Activated CD4-positive, alpha-beta T cell treated with anti-CD3 and anti-CD28 coated beads for 36 hours (primary cell): Measurements from ENCODE around the gene CEBPG. TPM values are rescaled to one million over a fixed set of nuclear protein-coding genes. Genes with fewer than 3 reads are reported as not detected.
A peak's percentile ranks its signal among the peaks of the same experiment; 100 is the strongest.

ENCODE experiments used
- ATAC-seq: fragments of 200-7000 bp; cut with Tn5 transposase; one replicate; pipeline ENCODE4 v1.10.0; 2021; ENCODE audit warnings: mild to moderate bottlenecking, moderate library complexity
- CTCF ChIA-PET: fragments of 350-600 bp; sonication (Branson Sonifier 250); formaldehyde crosslinking; loops from one replicate; lab custom pipeline; 2021; ENCODE audit warnings: antibody characterized with exemption; lab: Charles Lee
- POLR2A ChIA-PET: fragments of 350-600 bp; sonication (Branson Sonifier 250); formaldehyde crosslinking; loops from one replicate; lab custom pipeline; 2021; ENCODE audit warnings: antibody characterized with exemption, inconsistent platforms; lab: Charles Lee
- DNase-seq: peaks from one replicate; pipeline ENCODE4 v3.0.0-alpha.2; 2020
- H3K27ac Mint-ChIP-seq: one replicate; pipeline ENCODE4 v1.8.0; 2021; ENCODE audit warnings: mixed read lengths
- H3K27me3 Mint-ChIP-seq: one replicate; pipeline ENCODE4 v1.8.0; 2021; ENCODE audit warnings: mixed read lengths
- H3K36me3 Mint-ChIP-seq: one replicate; pipeline ENCODE4 v1.8.0; 2021; ENCODE audit warnings: low read depth, mixed read lengths
- H3K4me1 Mint-ChIP-seq: one replicate; pipeline ENCODE4 v1.8.0; 2021; ENCODE audit warnings: mixed read lengths
- H3K4me3 Mint-ChIP-seq: one replicate; pipeline ENCODE4 v1.8.0; 2021; ENCODE audit warnings: mild to moderate bottlenecking, moderate library complexity, mixed read lengths
- H3K9me3 Mint-ChIP-seq: one replicate; pipeline ENCODE4 v1.8.0; 2021; ENCODE audit warnings: low read depth, mixed read lengths
- intact Hi-C, 2 experiments: fragments of 100-400 bp; cut with DNase I in 1 of 2; cut with micrococcal nuclease in 1 of 2; formaldehyde crosslinking; loops; one replicate each; pipeline versions ENCODE4 v1.14.2 to v1.15.1; 2022 to 2024; cut with DNase I, micrococcal nuclease
- total RNA-seq, 2 experiments: library from RNA; stranded (reverse); gene quantifications; one replicate each; pipeline ENCODE4 v1.2.3, GENCODE V29; 2021

The CEBPG gene
- total RNA-seq, 2 experiments from 2014 or later, result 25.9 to 29.6 TPM

DNA sequence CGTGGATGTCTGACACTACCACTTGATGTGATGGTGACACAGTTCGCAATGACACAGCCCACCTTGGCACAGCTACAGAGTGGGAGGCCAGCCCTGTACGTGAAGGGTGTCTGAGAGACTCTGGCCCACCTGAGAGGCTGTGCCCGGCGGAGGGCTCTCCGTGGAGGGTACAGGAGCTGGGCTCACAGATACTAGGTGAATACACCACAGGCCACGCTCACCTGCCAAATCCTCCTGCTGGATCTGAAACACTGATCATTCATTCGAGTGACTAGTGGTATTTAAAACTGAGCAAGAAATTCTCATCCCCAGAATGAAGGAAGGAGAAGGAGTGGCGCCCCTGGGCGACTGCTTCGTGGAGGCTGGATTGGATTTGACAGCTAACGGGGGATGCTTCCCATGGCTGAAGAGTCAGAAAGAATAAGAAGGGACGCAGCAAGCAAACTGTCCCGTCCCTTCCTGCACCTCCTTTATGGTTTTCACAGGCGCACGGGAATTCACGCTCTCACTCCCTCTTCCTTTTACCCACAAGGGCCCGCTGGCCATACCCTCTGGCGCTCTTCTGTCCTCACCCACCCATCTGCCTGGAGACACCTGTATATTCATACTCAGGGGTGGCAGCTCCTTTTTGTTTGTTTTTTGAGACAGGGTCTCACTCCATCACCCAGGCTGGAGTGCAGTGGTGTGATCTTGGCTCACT, 25.0 kb downstream of the CEBPG start:
- CTCF ChIA-PET, result interaction anchor here (0.6 to 1.4 kb wide), 4 partner anchors 8 to 174 kb away, joined by 3 to 5 read pairs (median 4); no protein-coding TSS in a partner anchor
- POLR2A ChIA-PET, result interaction anchor here (0.5 kb wide), 1 partner anchor 14 kb away, joined by 7 read pairs; no protein-coding TSS in a partner anchor
- intact Hi-C loops, result no loop called here

DNA sequence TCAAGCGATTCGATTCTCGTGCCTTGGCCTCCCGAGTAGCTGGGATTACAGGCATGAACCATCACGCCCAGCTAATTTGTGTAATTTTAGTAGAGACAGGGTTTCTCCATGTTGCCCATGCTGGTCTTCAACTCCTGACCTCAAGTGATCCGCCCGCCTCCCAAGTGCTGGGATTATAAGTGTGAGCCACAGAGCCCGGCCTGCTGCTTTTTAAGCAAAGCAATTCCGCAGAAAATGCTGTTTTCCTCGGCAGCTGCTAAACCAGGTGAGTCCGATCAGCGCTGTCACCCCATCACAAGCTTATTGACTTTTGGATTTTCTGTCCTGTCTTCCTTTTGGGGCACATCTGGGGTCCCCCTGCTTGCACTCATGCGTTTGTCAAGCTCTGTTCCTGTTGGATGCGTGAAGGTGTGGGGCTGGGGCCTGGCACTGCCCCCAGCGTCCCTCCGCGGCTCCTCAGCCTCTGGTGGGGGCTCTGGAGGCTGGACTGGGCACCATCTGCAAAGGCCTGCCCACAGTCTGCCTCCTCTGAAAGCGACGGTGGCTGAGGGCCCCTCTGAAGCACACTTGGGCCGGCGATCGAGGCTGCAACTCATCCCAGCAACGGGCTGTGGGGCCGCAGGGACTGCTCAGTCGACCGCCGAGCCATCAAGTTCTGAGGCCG, 25.7 kb downstream of the CEBPG start:
- Mint-ChIP-seq H3K4me1 (no peaks in the 10 kb centered on the region), H3K27ac (no peak overlapping the region), H3K4me3 (no peak overlapping the region), H3K9me3 (no peaks in the 10 kb centered on the region), H3K27me3 (no peaks in the 10 kb centered on the region), H3K36me3 (no peaks in the 10 kb centered on the region)
- intact Hi-C loops, result no loop called here
- ChIA-PET POLR2A (interaction anchor here (0.5 kb wide), 1 partner anchor 15 kb away, joined by 7 read pairs; no protein-coding TSS in a partner anchor), CTCF (interaction anchor here (1.1 to 1.3 kb wide), 2 partner anchors 17 kb away, joined by 3 to 4 read pairs; no protein-coding TSS in a partner anchor)
- ATAC-seq (no peak), DNase-seq (no peak)

More for the DNA sequence above, 25.0 kb downstream of the CEBPG start:
- no peaks in the 10 kb centered on the region for H3K27me3 Mint-ChIP-seq
- no peaks in the 10 kb centered on the region for H3K4me1 Mint-ChIP-seq
- no peak for DNase-seq
- no peaks in the 10 kb centered on the region for H3K9me3 Mint-ChIP-seq
- no peak for ATAC-seq
- H3K27ac Mint-ChIP-seq, result no peak overlapping the region
- H3K36me3 Mint-ChIP-seq, result no peaks in the 10 kb centered on the region
- no peak overlapping the region for H3K4me3 Mint-ChIP-seq

DNA sequence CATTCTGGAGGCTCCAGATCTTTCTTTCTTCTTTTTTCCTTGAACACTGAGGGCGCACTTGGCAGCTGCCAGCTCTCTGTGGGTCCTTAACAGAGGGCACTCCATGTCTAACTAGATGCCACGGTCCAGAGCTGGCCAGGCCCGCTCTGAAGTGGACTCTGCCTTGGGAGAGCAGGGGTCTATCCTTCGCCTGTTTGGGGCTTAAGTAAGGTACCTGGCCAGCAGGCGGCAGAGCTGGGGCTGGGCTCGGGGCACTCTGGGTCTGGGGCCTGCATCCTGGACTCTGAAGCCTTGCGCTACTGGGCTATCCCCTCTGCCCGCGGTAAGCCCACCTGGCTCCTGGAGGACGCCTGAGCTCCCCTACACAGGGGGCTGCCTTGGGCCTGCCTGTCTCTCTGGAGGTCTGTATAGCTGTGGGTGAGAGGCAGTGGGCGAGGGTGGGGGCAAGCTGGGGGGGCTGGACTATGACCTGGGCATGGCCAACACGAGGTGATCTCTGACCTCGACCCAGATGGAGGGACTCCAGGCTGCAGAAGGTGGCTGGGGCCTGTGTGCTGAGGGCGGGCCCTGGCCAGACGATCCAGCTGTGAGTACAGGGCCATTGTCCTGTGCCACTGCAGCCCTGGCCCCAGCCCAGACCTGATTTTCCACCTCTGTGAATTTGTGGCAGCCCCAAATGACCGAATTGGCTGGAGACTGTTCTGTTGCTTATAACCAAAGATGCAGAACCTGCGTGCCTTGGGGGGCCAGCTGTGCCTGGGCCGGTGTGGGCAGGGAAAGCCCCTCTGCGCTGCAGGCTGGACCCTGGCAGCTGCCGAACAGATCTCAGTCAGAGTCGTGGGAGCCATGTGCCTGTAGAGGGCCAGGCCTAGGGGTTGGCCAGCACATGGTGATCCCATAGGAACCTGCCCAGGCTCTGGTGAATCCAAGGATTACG, 26.5 kb downstream of the CEBPG start:
- H3K27ac Mint-ChIP-seq, result no peak overlapping the region
- no peaks in the 10 kb centered on the region for H3K9me3 Mint-ChIP-seq
- POLR2A ChIA-PET, result no interaction called here
- no peaks in the 10 kb centered on the region for H3K27me3 Mint-ChIP-seq
- no peak for DNase-seq
- no peaks in the 10 kb centered on the region for H3K36me3 Mint-ChIP-seq
- no peak overlapping the region for H3K4me3 Mint-ChIP-seq
- intact Hi-C loops, result loop anchor here in 1 of 2 experiments (10.0 kb wide), 1 partner anchor 255 kb away; no protein-coding TSS in a partner anchor
- no peak for ATAC-seq
- no peaks in the 10 kb centered on the region for H3K4me1 Mint-ChIP-seq
- CTCF ChIA-PET, result interaction anchor here (1.1 kb wide), 1 partner anchor 16 kb away, joined by 3 read pairs; no protein-coding TSS in a partner anchor

DNA sequence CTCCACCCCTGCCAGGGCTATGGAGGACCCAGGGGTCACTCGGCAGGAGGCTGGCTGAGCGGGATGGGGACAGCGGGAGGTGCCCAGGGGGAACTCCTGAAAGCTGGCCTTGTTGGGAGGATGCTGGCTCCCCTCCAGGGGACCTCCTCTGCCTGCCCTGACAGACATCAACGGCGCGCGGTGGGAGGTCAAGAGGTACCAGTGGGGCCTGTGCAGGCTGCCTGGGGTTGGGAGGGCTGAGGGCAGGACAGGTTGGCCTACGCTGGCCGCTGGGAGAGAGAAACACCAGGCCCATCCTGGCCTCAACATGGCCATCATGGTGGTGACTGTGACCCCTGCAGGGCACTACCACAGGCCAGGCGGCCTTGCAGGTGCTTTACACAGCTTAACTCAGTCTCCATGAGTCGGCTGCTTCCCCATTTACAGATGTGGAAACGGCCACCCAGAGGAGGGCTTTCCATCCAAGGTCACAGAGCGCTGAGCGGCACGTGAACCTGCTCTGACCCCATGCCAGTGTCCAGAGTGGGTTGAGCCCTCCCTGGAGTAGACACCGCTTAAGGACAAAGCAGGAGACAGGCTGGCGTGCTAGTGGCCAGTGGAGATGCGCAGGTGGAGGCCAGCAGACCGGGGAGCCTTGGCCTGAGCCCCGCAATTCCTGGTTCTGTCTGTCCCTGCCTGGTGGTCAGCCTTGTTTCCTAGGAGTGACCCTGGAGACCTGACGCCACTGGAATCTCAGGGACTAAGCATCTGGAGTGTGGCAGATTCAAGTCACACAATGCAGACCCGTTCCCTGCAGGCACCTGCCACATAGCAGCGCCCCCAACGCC, 27.6 kb downstream of the CEBPG start:
- CTCF ChIA-PET, result no interaction called here

GRCh38 chr19:33401683-33402420, 28.3 kb downstream of the CEBPG start:
- Mint-ChIP-seq H3K4me3 (no peak overlapping the region), H3K27me3 (no peaks in the 10 kb centered on the region), H3K27ac (no peak overlapping the region), H3K4me1 (no peaks in the 10 kb centered on the region), H3K9me3 (no peaks in the 10 kb centered on the region), H3K36me3 (no peaks in the 10 kb centered on the region)
- ChIA-PET POLR2A (no interaction called here), CTCF (interaction anchor here (0.5 to 1.1 kb wide), 3 partner anchors 29 to 383 kb away, joined by 3 read pairs; no protein-coding TSS in a partner anchor)
- no peak for DNase-seq
- ATAC-seq, result no peak
- intact Hi-C loops, result loop anchor here in 1 of 2 experiments (10.0 kb wide), 1 partner anchor 257 kb away; no protein-coding TSS in a partner anchor

More for the DNA sequence above, 27.6 kb downstream of the CEBPG start:
- H3K36me3 Mint-ChIP-seq, result no peaks in the 10 kb centered on the region
- H3K27ac Mint-ChIP-seq, result no peak overlapping the region
- H3K9me3 Mint-ChIP-seq, result no peaks in the 10 kb centered on the region
- DNase-seq (no peak), ATAC-seq (no peak)
- H3K27me3 Mint-ChIP-seq, result no peaks in the 10 kb centered on the region
- intact Hi-C loops, result loop anchor here in 1 of 2 experiments (10.0 kb wide), 1 partner anchor 256 kb away; no protein-coding TSS in a partner anchor
- no peak overlapping the region for H3K4me3 Mint-ChIP-seq
- no peaks in the 10 kb centered on the region for H3K4me1 Mint-ChIP-seq
- POLR2A ChIA-PET, result no interaction called here

GRCh38 chr19:33402421-33403220, 29.1 kb downstream of the CEBPG start:
- peak; percentile 21 for DNase-seq
- no peaks in the 10 kb centered on the region for H3K9me3 Mint-ChIP-seq

GRCh38 chr19:33403221-33403972, 29.9 kb downstream of the CEBPG start:
- intact Hi-C loops, result loop anchor here in 1 of 2 experiments (10.0 kb wide), 1 partner anchor 259 kb away; no protein-coding TSS in a partner anchor
- ChIA-PET POLR2A (interaction anchor here (0.7 kb wide), 1 partner anchor 31 kb away, joined by 3 read pairs; no protein-coding TSS in a partner anchor), CTCF (interaction anchor here (0.6 to 1.6 kb wide), 5 partner anchors 12 to 259 kb away, joined by 3 to 5 read pairs (median 4); no protein-coding TSS in a partner anchor)
- no peaks in the 10 kb centered on the region for H3K9me3 Mint-ChIP-seq
- DNase-seq (no peak), ATAC-seq (no peak)
- no peak overlapping the region for H3K27ac Mint-ChIP-seq
- no peaks in the 10 kb centered on the region for H3K27me3 Mint-ChIP-seq
- H3K36me3 Mint-ChIP-seq, result no peaks in the 10 kb centered on the region
- H3K4me3 Mint-ChIP-seq, result no peak overlapping the region
- H3K4me1 Mint-ChIP-seq, result no peaks in the 10 kb centered on the region

More at GRCh38 chr19:33402421-33403220, 29.1 kb downstream of the CEBPG start:
- H3K27ac Mint-ChIP-seq, result no peak overlapping the region
- H3K4me3 Mint-ChIP-seq, result no peak overlapping the region
- ATAC-seq, result no peak
- H3K36me3 Mint-ChIP-seq, result no peaks in the 10 kb centered on the region
- ChIA-PET CTCF (interaction anchor here (0.5 to 1.1 kb wide), 3 partner anchors 28 to 383 kb away, joined by 3 read pairs; no protein-coding TSS in a partner anchor), POLR2A (no interaction called here)
- no peaks in the 10 kb centered on the region for H3K4me1 Mint-ChIP-seq
- intact Hi-C loops, result loop anchor here in 1 of 2 experiments (10.0 kb wide), 1 partner anchor 258 kb away; no protein-coding TSS in a partner anchor
- H3K27me3 Mint-ChIP-seq, result no peaks in the 10 kb centered on the region

DNA sequence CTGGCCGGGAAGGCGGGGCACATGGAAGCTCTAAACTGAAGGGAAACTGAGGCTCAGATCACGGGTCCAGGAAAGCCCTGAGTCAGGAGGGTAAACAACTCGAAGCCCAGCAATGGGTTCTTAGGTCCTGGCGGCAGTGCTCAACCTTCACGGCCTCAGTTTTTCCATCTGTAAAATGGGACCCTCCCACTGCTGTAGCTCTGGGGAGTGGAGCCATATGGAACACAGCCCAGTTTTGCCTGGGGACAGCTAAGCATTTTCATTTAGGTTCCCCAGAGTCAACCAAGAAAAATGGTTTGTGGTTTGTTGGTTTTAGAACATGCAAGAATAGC, 30.4 kb downstream of the CEBPG start:
- ChIA-PET POLR2A (interaction anchor here (0.7 kb wide), 1 partner anchor 32 kb away, joined by 3 read pairs; no protein-coding TSS in a partner anchor), CTCF (interaction anchor here (0.7 to 1.6 kb wide), 6 partner anchors 12 to 266 kb away, joined by 3 to 5 read pairs (median 4); no protein-coding TSS in a partner anchor)
- Mint-ChIP-seq H3K4me1 (no peaks in the 10 kb centered on the region), H3K27ac (no peak overlapping the region), H3K36me3 (no peaks in the 10 kb centered on the region), H3K9me3 (no peaks in the 10 kb centered on the region), H3K27me3 (no peaks in the 10 kb centered on the region), H3K4me3 (no peak overlapping the region)
- intact Hi-C loops, result loop anchor here in 1 of 2 experiments (10.0 kb wide), 1 partner anchor 259 kb away; no protein-coding TSS in a partner anchor
- DNase-seq, result no peak
- no peak for ATAC-seq
